HEK293 (cell line): ENCODE data around the gene TTLL10.

Experiments
- CTCF ChIP-seq: fragments of 450-650 bp; formaldehyde crosslinking; IDR thresholded peaks from 2 replicates; pipeline ENCODE4 v1.5.1; 2016; ENCODE audit warnings: missing biosample characterization, missing genetic modification characterization
- KLF17 ChIP-seq: fragments of 450-650 bp; formaldehyde crosslinking; IDR thresholded peaks from 2 replicates; pipeline ENCODE4 v1.5.1; 2016; ENCODE audit warnings: missing biosample characterization, missing genetic modification characterization
- ZFHX2 ChIP-seq: fragments of 450-650 bp; formaldehyde crosslinking; conservative IDR thresholded peaks from 2 replicates; pipeline ENCODE4 v1.5.1; 2016; ENCODE audit warnings: missing biosample characterization, missing genetic modification characterization
- ZSCAN5A ChIP-seq: fragments of 450-650 bp; formaldehyde crosslinking; IDR thresholded peaks from 2 replicates; pipeline ENCODE4 v1.5.1; 2016; ENCODE audit warnings: missing biosample characterization, missing genetic modification characterization

GRCh38 chr1:1142844-1143243 lies 30.8 kb upstream of the TTLL10 start:
- no peak for TF ChIP-seq CTCF
- no peak for TF ChIP-seq ZSCAN5A (tag by site-specific recombination)
- no peak for TF ChIP-seq KLF17 (tag by site-specific recombination)
- no peak for TF ChIP-seq ZFHX2
